Ovary (tissue), 9 donors: ENCODE data around the gene PEAK1. TPM values are rescaled to one million over a fixed set of nuclear protein-coding genes. Genes with fewer than 3 reads are reported as not detected.
"Not testable (repeated sequence)": the region's sequence is repeated elsewhere in the genome, so short reads cannot be mapped to it uniquely, and the experiment has no call there.

Source experiments
- DNase-seq, 5 donors: peaks; one replicate each; pipeline ENCODE4 v3.0.0-alpha.2; 2019 to 2020
- H3K27ac ChIP-seq, 2 donors: fragments of 200-600 bp; one replicate each; pipeline versions ENCODE4 v1.5.1 to v1.8.0; 2019 to 2022
- H3K27me3 ChIP-seq: fragments of 200-600 bp; one replicate; pipeline ENCODE4 v1.8.0; 2022
- H3K36me3 ChIP-seq: fragments of 200-600 bp; sonication (generic); one replicate; pipeline ENCODE4 v1.5.1; 2019
- H3K4me1 ChIP-seq: one replicate; pipeline ENCODE4 v1.8.1; 2013; ENCODE audit warnings: mild to moderate bottlenecking, moderate library complexity; ENCODE audit not compliant: insufficient read depth
- H3K4me3 ChIP-seq: fragments of 200-600 bp; sonication (generic); one replicate; pipeline ENCODE4 v1.5.1; 2017
- H3K9me3 ChIP-seq, 2 donors: fragments of 200-600 bp in 1 of 2; sonication (generic) in 1 of 2; one replicate each; pipeline versions ENCODE4 v1.5.1 to v1.8.1; 2013 to 2019; ENCODE audit warnings: mild to moderate bottlenecking in 1 of 2, moderate library complexity in 1 of 2
- CTCF ChIP-seq, 3 donors: fragments of 450-650 bp in 2 of 3; fragments of 200-600 bp in 1 of 3; IDR thresholded peaks; one replicate each; pipeline versions ENCODE4 v1.5.1 to v1.8.0; 2016 to 2022; ENCODE audit warnings: antibody characterized with exemption in 3 of 3, mild to moderate bottlenecking in 1 of 3
- EP300 ChIP-seq: sonication (generic); formaldehyde crosslinking; IDR thresholded peaks from one replicate; pipeline ENCODE4 v1.6.1; 2017; ENCODE audit warnings: antibody characterized with exemption
- POLR2A ChIP-seq: fragments of 450-650 bp; IDR thresholded peaks from one replicate; pipeline ENCODE4 v1.6.1; 2017; ENCODE audit warnings: antibody characterized with exemption, mild to moderate bottlenecking, moderate library complexity
- WGBS, 3 donors: extraction: QIAGEN DNeasy Blood & Tissue Kit in 1 of 3; methylation state at CpG; one replicate each; pipeline versions ENCODE4 v1.1.5 to v1.1.7; 2013 to 2017; 5-methylcytosine and 5-hydroxymethylcytosine counted together
- intact Hi-C, 4 donors: fragments of 100-400 bp; cut with DNase I; formaldehyde crosslinking; loops; one replicate each; pipeline versions ENCODE4 v1.11.0 to v1.15.1; 2022 to 2023
- polyA plus RNA-seq, 2 donors: library from polyadenylated mRNA; stranded (reverse); fragments of 200-250 nt in 1 of 2; fragments of 350-450 nt in 1 of 2; fragmentation: Illumina TruSeq in 1 of 2; extraction: RNeasy Lipid Tissue Mini Kit (QIAGEN cat#74804) in 1 of 2; gene quantifications; one replicate each; pipeline ENCODE4 v1.2.3, GENCODE V29; 2013 to 2014
- total RNA-seq, 7 donors: library from RNA; depleted of rRNA in 2 of 7; stranded (reverse); fragments of >200 nt in 2 of 7; fragmentation: NEBNext Ultra II Directional in 3 of 7; extraction: Animal tissue kit (Norgen Biotek cat#: 25700) in 3 of 7; gene quantifications; one replicate each; pipeline versions ENCODE4 v1.1.0 to v1.2.4, GENCODE V29; 2016 to 2023
- donor health status: DM: no; HTN: no; CAD: no; lungs with moderate emphysema.
- donor health status: DM: no; HTN: no; CAD: no.
- donor health status: Bipolar disorder and iron deficiency.
- donor health status: DM: yes; HTN: yes; CAD: no.
- donor health status: DM: no; HTN: no; CAD: no.
- donor health status: DM: yes; HTN: yes; CAD: no.

Gene PEAK1
- total and polyA plus RNA-seq, 9 donors, result 6.6 to 48.4 (median 41.4) TPM

DNA sequence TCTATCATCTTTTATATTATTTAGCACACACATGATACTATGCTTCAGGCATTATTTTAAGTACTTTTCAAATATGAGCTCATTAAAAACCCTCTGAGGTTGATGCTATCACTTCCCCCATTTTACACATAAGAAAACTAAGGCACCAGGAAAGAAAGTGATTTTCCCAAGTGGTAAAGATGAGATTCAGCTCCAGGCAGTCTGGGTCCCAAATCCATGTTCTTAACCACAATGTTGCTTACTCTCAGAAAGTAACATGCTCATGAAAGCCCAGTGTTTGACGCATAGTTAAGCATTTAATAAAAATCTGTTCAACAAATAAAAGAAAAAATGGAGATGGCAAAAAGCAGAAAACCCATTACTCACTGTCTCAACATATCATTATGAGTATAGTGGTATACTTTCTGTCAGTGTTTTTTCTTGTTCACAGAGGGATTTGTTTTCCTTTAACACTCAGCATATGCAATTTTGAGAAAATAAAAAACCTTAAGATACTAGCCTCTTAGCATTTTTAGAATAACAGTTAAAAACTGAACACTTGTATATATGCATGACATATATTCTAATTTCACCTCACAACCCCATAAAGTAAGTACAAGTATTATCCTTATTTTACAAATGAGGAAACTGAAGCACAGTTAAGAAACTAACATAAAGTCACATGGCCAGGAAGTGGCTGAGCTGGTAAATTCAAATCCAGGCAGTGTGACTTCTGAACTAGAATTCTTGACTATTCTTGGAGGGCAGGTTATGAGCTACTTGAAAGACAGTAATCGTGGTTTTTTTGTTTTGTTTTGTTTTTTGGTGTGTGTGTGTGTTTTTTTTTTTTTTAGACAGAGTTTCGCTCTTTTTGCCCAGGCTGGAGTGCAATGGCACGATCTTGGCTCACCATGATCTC lies 10.4 kb downstream of the PEAK1 start:
- DNase-seq, result no peak
- H3K27me3 ChIP-seq, result no peaks in the 10 kb centered on the region
- H3K4me1 ChIP-seq, result no peaks in the 10 kb centered on the region
- no peak for TF ChIP-seq CTCF (IDR thresholded peaks at IDR 0.05)
- no peak for TF ChIP-seq POLR2A
- TF ChIP-seq EP300, result no peak
- H3K4me3 ChIP-seq, result no peak overlapping the region
- intact Hi-C loops, result no loop called here
- no peaks in the 10 kb centered on the region for H3K36me3 ChIP-seq
- no peak overlapping the region for H3K27ac ChIP-seq
- no peaks in the 10 kb centered on the region for H3K9me3 ChIP-seq
- 72 to 73% (median 72%) methylated on average over 4 of the region's 4 CpGs for WGBS, 3 donors

- intact Hi-C loops, result no loop called here
- Histone ChIP-seq H3K4me3 (no peak overlapping the region), H3K36me3 (no peaks in the 10 kb centered on the region), H3K4me1 (no peaks in the 10 kb centered on the region), H3K27ac (no peak overlapping the region), H3K27me3 (no peaks in the 10 kb centered on the region), H3K9me3 (no peaks in the 10 kb centered on the region)
- TF ChIP-seq POLR2A, result no peak
- no peak for TF ChIP-seq EP300
- no peak for TF ChIP-seq CTCF (IDR thresholded peaks at IDR 0.05)
- DNase-seq, result no peak
- 93 to 94% (median 94%) methylated on average over 4 of the region's 4 CpGs for WGBS, 3 donors
Observed at GRCh38 chr15:77406846-77407245, 13.1 kb downstream of the PEAK1 start.

DNA sequence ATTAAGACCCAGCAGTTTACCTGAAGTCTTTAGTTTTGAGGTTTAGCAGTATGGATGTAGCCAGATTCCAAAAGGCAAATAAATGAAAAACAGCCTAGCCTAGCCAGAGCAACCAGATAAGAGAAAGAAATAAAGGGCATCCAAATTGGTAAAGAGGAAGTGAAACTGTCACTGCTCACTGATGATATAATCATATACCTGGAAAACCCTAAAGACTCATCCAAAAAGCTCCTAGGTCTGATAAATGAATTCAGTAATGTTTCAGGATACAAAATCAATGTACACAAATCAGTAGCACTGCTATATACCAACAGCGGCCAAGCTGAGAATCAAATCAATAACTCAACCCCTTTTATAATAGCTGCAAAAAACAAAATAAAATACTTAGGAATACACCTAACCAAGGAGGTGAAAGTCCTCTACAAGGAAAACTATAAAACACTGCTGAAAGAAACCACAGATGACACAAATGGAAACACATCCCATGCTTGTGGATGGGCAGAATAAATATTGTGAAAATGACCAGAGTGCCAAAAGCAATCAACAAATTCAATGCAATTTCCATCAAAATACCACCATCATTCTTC lies 13.6 kb downstream of the PEAK1 start:
- H3K4me3 ChIP-seq, H3K36me3 ChIP-seq, H3K27me3 ChIP-seq, H3K4me1 ChIP-seq, intact Hi-C loops, H3K9me3 ChIP-seq, DNase-seq, H3K27ac ChIP-seq: not testable (repeated sequence)
- WGBS, 3 donors, result 92 to 95% (median 94%) methylated on average over 1 of the region's 1 CpG

DNA sequence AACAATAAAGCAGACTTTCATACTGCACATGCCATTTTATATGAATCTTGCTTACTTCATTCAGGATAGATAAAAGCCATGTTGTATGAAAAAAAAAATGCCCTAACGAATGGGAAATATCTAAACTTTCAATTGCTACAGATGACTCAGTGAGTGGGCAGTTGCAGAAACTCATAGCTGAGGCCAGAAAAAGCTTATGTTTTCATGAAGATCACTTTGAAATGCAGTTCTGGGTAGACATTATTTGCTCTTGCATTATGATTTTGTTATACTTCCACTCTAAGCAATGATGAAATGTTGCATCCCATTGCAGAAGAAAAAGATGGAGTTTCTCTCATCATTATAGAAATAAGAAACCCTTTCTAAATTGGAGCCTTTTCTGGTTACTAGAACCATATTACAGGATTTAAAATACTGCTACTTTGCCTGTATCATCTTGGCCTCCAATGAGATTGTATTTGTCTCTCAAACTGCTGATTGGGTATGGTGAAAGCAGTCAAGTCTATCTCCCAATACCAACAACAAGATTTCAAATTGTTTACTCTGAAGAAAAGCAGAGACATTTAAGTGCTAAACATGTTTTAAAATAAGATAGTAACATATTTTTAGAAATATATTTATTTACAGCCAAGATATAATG lies 17.0 kb downstream of the PEAK1 start:
- no peaks in the 10 kb centered on the region for H3K4me1 ChIP-seq
- DNase-seq, result no peak
- H3K27ac ChIP-seq, result no peak overlapping the region
- no peaks in the 10 kb centered on the region for H3K9me3 ChIP-seq
- H3K4me3 ChIP-seq, result no peak overlapping the region
- WGBS, 3 donors, result 4 to 6% (median 5%) methylated on average over 1 of the region's 1 CpG
- intact Hi-C loops, result no loop called here
- no peaks in the 10 kb centered on the region for H3K27me3 ChIP-seq
- TF ChIP-seq POLR2A (no peak), EP300 (no peak), CTCF (IDR thresholded peaks at IDR 0.05) (no peak)
- H3K36me3 ChIP-seq, result no peaks in the 10 kb centered on the region
